ENCODE measurements around the gene CNDP1.

DNA sequence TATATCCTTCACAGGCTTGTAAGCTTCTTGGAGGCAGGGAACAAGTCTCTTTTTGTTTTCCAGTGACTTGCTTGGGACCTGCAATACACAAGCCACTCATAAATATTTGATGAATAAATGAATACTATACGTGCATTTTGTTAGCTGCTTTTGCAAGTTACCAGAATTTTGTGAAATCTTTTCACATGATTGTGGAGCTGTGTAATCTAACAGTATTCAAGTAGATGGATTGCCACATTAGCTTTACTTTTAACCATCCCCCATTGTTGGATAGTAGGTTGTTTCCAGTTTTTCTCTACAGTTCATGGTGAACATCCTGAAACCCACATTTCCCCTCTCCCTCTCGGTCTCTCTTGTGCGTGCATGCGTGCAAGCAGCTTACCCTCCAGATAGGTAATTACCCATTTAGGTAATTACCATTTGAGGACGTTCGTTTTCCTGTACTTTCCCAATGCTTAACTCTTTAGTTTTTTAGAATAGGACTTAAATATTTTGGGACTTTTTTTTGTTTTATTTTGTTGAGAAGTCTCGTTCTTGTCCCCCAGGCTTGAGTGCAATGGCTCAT, 75.8 kb downstream of the CNDP1 start:
- TF ChIP-seq, protein P1, sequence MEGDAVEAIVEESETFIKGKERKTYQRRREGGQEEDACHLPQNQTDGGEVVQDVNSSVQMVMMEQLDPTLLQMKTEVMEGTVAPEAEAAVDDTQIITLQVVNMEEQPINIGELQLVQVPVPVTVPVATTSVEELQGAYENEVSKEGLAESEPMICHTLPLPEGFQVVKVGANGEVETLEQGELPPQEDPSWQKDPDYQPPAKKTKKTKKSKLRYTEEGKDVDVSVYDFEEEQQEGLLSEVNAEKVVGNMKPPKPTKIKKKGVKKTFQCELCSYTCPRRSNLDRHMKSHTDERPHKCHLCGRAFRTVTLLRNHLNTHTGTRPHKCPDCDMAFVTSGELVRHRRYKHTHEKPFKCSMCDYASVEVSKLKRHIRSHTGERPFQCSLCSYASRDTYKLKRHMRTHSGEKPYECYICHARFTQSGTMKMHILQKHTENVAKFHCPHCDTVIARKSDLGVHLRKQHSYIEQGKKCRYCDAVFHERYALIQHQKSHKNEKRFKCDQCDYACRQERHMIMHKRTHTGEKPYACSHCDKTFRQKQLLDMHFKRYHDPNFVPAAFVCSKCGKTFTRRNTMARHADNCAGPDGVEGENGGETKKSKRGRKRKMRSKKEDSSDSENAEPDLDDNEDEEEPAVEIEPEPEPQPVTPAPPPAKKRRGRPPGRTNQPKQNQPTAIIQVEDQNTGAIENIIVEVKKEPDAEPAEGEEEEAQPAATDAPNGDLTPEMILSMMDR (IDR thresholded peaks at IDR 0.05), result no peak
- TF ChIP-seq POLR2A (IDR thresholded peaks at IDR 0.05), result no peak
